B cell (primary cell): Measurements from ENCODE around the gene OR2F2. TPM values are rescaled to one million over a fixed set of nuclear protein-coding genes. Genes with fewer than 3 reads are reported as not detected.

Experiments
- ATAC-seq: fragments of 200-7000 bp; cut with Tn5 transposase; one replicate; pipeline ENCODE4 v1.10.0; 2021; ENCODE audit warnings: low read depth, mild to moderate bottlenecking, moderate number of reproducible peaks, moderate library complexity
- CTCF ChIA-PET: fragments of 350-600 bp; sonication (Branson Sonifier 250); formaldehyde crosslinking; loops from one replicate; lab custom pipeline; 2021; ENCODE audit warnings: antibody characterized with exemption, inconsistent platforms; lab: Charles Lee
- POLR2A ChIA-PET: fragments of 350-600 bp; sonication (Branson Sonifier 250); formaldehyde crosslinking; loops from one replicate; lab custom pipeline; 2021; ENCODE audit warnings: antibody characterized with exemption; lab: Charles Lee
- DNase-seq: peaks from one replicate; pipeline ENCODE4 v3.0.0; 2013
- H2AFZ ChIP-seq: 2 replicates; pipeline ENCODE4 v1.6.1; 2012; ENCODE audit warnings: mild to moderate bottlenecking, low read depth, low read length; ENCODE audit not compliant: insufficient read depth, poor library complexity, severe bottlenecking
- H3K27ac ChIP-seq, 2 donors: 1 replicate in 1 of 2; 2 replicates in 1 of 2; pipeline ENCODE4 v1.5.1; 2012 to 2013; ENCODE audit warnings: low read length in 2 of 2, mild to moderate bottlenecking in 2 of 2, moderate library complexity in 1 of 2
- H3K27me3 ChIP-seq, 4 experiments: fragments of 200-600 bp in 1 of 4; sonication (generic) in 1 of 4; replicated peaks in 1 of 4; 1 replicate in 2 of 4; 2 replicates in 2 of 4; pipeline versions ENCODE4 v1.6.1 to v1.7.0; 2013 to 2016; ENCODE audit warnings: low read length in 3 of 4, mild to moderate bottlenecking in 2 of 4, mixed read lengths in 1 of 4, moderate library complexity in 1 of 4; ENCODE audit not compliant: insufficient read depth in 4 of 4, control insufficient read depth in 3 of 4; ENCODE audit errors: control extremely low read depth in 1 of 4
- H3K36me3 ChIP-seq, 2 experiments: replicated peaks in 1 of 2; 1 replicate in 1 of 2; 2 replicates in 1 of 2; pipeline versions ENCODE4 v1.6.1 to v1.7.1; 2013; ENCODE audit warnings: low read length in 1 of 2; ENCODE audit not compliant: insufficient read depth in 2 of 2, control insufficient read depth in 1 of 2; ENCODE audit errors: control extremely low read depth in 1 of 2, extremely low read depth in 1 of 2
- H3K4me1 ChIP-seq, 2 donors: fragments of 200-600 bp in 1 of 2; sonication (generic) in 1 of 2; 1 replicate in 1 of 2; 2 replicates in 1 of 2; pipeline versions ENCODE4 v1.5.1 to v1.6.1; 2013 to 2017; ENCODE audit warnings: low read length in 2 of 2; ENCODE audit not compliant: control insufficient read depth in 2 of 2, insufficient read depth in 2 of 2
- H3K4me2 ChIP-seq: replicated peaks from 2 replicates; pipeline ENCODE3; 2012; ENCODE audit warnings: mild to moderate bottlenecking, low read depth, low read length; ENCODE audit not compliant: poor library complexity, severe bottlenecking
- H3K4me3 ChIP-seq, 5 experiments: fragments of 200-600 bp in 1 of 5; sonication (generic) in 1 of 5; 1 replicate in 3 of 5; 2 replicates in 2 of 5; pipeline versions ENCODE4 v1.5.1 to v1.7.0; 2011 to 2016; ENCODE audit warnings: low read length in 4 of 5, mild to moderate bottlenecking in 4 of 5, low read depth in 2 of 5, control low read depth in 1 of 5, moderate library complexity in 1 of 5; ENCODE audit not compliant: insufficient read depth in 1 of 5; ENCODE audit errors: control extremely low read depth in 1 of 5, extremely low read depth in 1 of 5
- H3K79me2 ChIP-seq: fragments of 200-600 bp; sonication (generic); one replicate; pipeline ENCODE4 v1.6.0; 2016; ENCODE audit warnings: low read length; ENCODE audit not compliant: control insufficient read depth, insufficient read depth
- H3K9ac ChIP-seq: fragments of 200-600 bp; sonication (generic); 2 replicates; pipeline ENCODE4 v1.6.1; 2017; ENCODE audit warnings: mild to moderate bottlenecking, low read length, moderate library complexity
- H3K9me3 ChIP-seq, 3 donors: one replicate each; pipeline versions ENCODE4 v1.6.1 to v1.7.1; 2013; ENCODE audit warnings: low read length in 2 of 3; ENCODE audit not compliant: control insufficient read depth in 2 of 3, insufficient read depth in 1 of 3; ENCODE audit errors: control extremely low read depth in 1 of 3
- H4K20me1 ChIP-seq: 2 replicates; pipeline ENCODE4 v1.6.0; 2012; ENCODE audit warnings: mild to moderate bottlenecking, low read length; ENCODE audit not compliant: insufficient read depth, control insufficient read depth, poor library complexity, severe bottlenecking
- H3K27ac Mint-ChIP-seq: one replicate; pipeline ENCODE4 v1.8.0; 2021; ENCODE audit warnings: mixed read lengths
- H3K27me3 Mint-ChIP-seq: one replicate; pipeline ENCODE4 v1.8.0; 2021; ENCODE audit warnings: mixed read lengths
- H3K4me1 Mint-ChIP-seq: one replicate; pipeline ENCODE4 v1.8.0; 2021; ENCODE audit warnings: mixed read lengths
- H3K4me3 Mint-ChIP-seq: one replicate; pipeline ENCODE4 v1.8.0; 2021; ENCODE audit warnings: mixed read lengths
- H3K9me3 Mint-ChIP-seq: one replicate; pipeline ENCODE4 v1.8.0; 2022; ENCODE audit warnings: mixed read lengths; ENCODE audit not compliant: insufficient read depth
- CTCF ChIP-seq: fragments of 200-600 bp; IDR thresholded peaks from one replicate; pipeline ENCODE4 v1.8.0; 2022; ENCODE audit warnings: antibody characterized with exemption, mild to moderate bottlenecking
- EZH2 ChIP-seq: IDR thresholded peaks from 2 replicates; pipeline ENCODE4 v1.6.1; 2012; ENCODE audit warnings: borderline replicate concordance, low read depth, mild to moderate bottlenecking, moderate library complexity, low read length; ENCODE audit not compliant: insufficient read depth, poor library complexity, severe bottlenecking
- WGBS: methylation state at CpG from one replicate; pipeline ENCODE4 v1.1.5; 2013; ENCODE audit warnings: missing lambda C conversion rate; ENCODE audit not compliant: insufficient coverage; 5-methylcytosine and 5-hydroxymethylcytosine counted together
- intact Hi-C: fragments of 100-400 bp; cut with micrococcal nuclease; formaldehyde crosslinking; loops from one replicate; pipeline ENCODE4 v1.10.0; 2022
- polyA plus RNA-seq: library from polyadenylated mRNA; depleted of rRNA; stranded (reverse); fragments of >200 nt; gene quantifications from 2 replicates; pipeline ENCODE4 v1.2.3, GENCODE V29; 2012
- total RNA-seq, 2 donors: library from RNA; stranded (reverse); fragments of 120-200 nt in 1 of 2; gene quantifications; 1 replicate in 1 of 2; 2 replicates in 1 of 2; pipeline versions ENCODE4 v1.2.3 to v1.2.4, GENCODE V29; 2013 to 2022

Gene OR2F2
- total and polyA plus RNA-seq, 2 donors (not counting 1 experiment from before 2014, with no cell fraction given): not detected

GRCh38 chr7:143983960-143984359 lies 48.9 kb downstream of the OR2F2 start:
- Histone ChIP-seq H3K36me3 (no peaks in the 10 kb centered on the region), H3K4me2 (no peak overlapping the region), H3K27me3 (peaks cover 0 to 6% (median 0%) of the 10 kb centered on the region in 4 experiments), H2AFZ (no peak overlapping the region), H3K4me3 (no peak overlapping the region), H3K9ac (no peak overlapping the region), H3K4me1 (no peaks in the 10 kb centered on the region), H3K27ac (no peak overlapping the region), H3K79me2 (no peaks in the 10 kb centered on the region), H4K20me1 (no peaks in the 10 kb centered on the region), H3K9me3 (peaks cover 0 to 3% (median 0%) of the 10 kb centered on the region in 3 donors)
- ATAC-seq: no peak
- H3K27ac Mint-ChIP-seq: no peak overlapping the region
- ChIA-PET POLR2A (no interaction called here), CTCF (no interaction called here)
- intact Hi-C loops: no loop called here
- H3K4me1 Mint-ChIP-seq: no peaks in the 10 kb centered on the region
- DNase-seq: no peak
- no peak overlapping the region for H3K4me3 Mint-ChIP-seq
- no peak for TF ChIP-seq EZH2
- TF ChIP-seq CTCF: no peak
- peaks cover 2% of the 10 kb centered on the region for H3K27me3 Mint-ChIP-seq
- peaks cover 2% of the 10 kb centered on the region for H3K9me3 Mint-ChIP-seq
- WGBS: 100% methylated on average over 2 of the region's 5 CpGs

Other genes with a start within 250 kb of the OR2F2 start
- gene CTAGE6, start 177.5 kb upstream of the OR2F2 start, total RNA-seq: 1.9 TPM in 2 replicates
- gene CTAGE6, start 177.5 kb upstream of the OR2F2 start, polyA plus RNA-seq: 0.10 TPM in 1 of 2 replicates, not detected in the other
- 17.3 and 19.7 TPM in 2 replicates for gene TCAF1, start 33.1 kb upstream of the OR2F2 start, total RNA-seq
- gene TCAF1, start 33.1 kb upstream of the OR2F2 start, polyA plus RNA-seq: 7.1 and 8.6 TPM in 2 replicates
- not detected in 2 replicates for gene OR2F1, start 19.6 kb downstream of the OR2F2 start, total RNA-seq
- not detected in 2 replicates for gene OR2F1, start 19.6 kb downstream of the OR2F2 start, polyA plus RNA-seq
- gene OR6B1, start 65.1 kb downstream of the OR2F2 start, total RNA-seq: not detected in 2 replicates
- not detected in 2 replicates for gene OR6B1, start 65.1 kb downstream of the OR2F2 start, polyA plus RNA-seq
- gene OR2A5, start 113.7 kb downstream of the OR2F2 start, total RNA-seq: not detected in 2 replicates
- not detected in 2 replicates for gene OR2A5, start 113.7 kb downstream of the OR2F2 start, polyA plus RNA-seq
- not detected in 2 replicates for gene OR2A25, start 134.6 kb downstream of the OR2F2 start, total RNA-seq
- gene OR2A25, start 134.6 kb downstream of the OR2F2 start, polyA plus RNA-seq: not detected in 2 replicates
- gene OR2A12, start 151.0 kb downstream of the OR2F2 start, total RNA-seq: not detected in 2 replicates
- not detected in 2 replicates for gene OR2A12, start 151.0 kb downstream of the OR2F2 start, polyA plus RNA-seq
- not detected in 2 replicates for gene OR2A2, start 174.3 kb downstream of the OR2F2 start, total RNA-seq
- gene OR2A2, start 174.3 kb downstream of the OR2F2 start, polyA plus RNA-seq: not detected in 2 replicates
- not detected in 2 replicates for gene OR2A14, start 187.9 kb downstream of the OR2F2 start, total RNA-seq
- gene OR2A14, start 187.9 kb downstream of the OR2F2 start, polyA plus RNA-seq: not detected in 2 replicates
- not detected in 2 replicates for gene CTAGE4, start 248.2 kb downstream of the OR2F2 start, total RNA-seq
- gene CTAGE4, start 248.2 kb downstream of the OR2F2 start, polyA plus RNA-seq: 0.09 and 0.12 TPM in 2 replicates